Mammary epithelial cell (primary cell): ENCODE measurements around the gene SLC22A16.

Source experiments
- CTCF ChIP-seq, 2 donors: IDR thresholded peaks in 1 of 2; conservative IDR thresholded peaks in 1 of 2; 2 replicates each; pipeline ENCODE4 v1.5.1; 2011 to 2012; ENCODE audit warnings: inconsistent platforms in 2 of 2, low read length in 2 of 2, mild to moderate bottlenecking in 2 of 2, control low read depth in 1 of 2, low read depth in 1 of 2; ENCODE audit not compliant: insufficient read depth in 1 of 2; ENCODE audit errors: extremely low read depth in 1 of 2
- EZH2 ChIP-seq: IDR thresholded peaks from 2 replicates; pipeline ENCODE4 v1.6.1; 2012; ENCODE audit warnings: low read length, inconsistent platforms, borderline replicate concordance

GRCh38 chr6:110415086-110415916, 61.1 kb downstream of the SLC22A16 start, which contains the start of gene DDO:
- TF ChIP-seq CTCF (conservative IDR thresholded peaks at IDR 0.05 in 1 of 2, IDR thresholded peaks at IDR 0.05 in 1 of 2; ENCODE audit: extremely low read depth in 1 of 2, insufficient read depth in 1 of 2, low read depth in 1 of 2, low read length in 2 of 2), result no peak
- TF ChIP-seq EZH2, result no peak
